H9 (cell line): Measurements from ENCODE around the gene TIAM1. TPM values are rescaled to one million over a fixed set of nuclear protein-coding genes. Genes with fewer than 3 reads are reported as not detected.

Experiments used
- DNase-seq: peaks from one replicate; pipeline ENCODE4 v3.0.0-alpha.2; 2017
- H2AFZ ChIP-seq: one replicate; pipeline ENCODE4 v1.6.1; 2013; ENCODE audit warnings: mild to moderate bottlenecking, low read length, control low read depth, moderate library complexity
- H2AK5ac ChIP-seq: 2 replicates; pipeline ENCODE4 v1.6.1; 2013; ENCODE audit warnings: low read length, control low read depth, mixed read lengths; ENCODE audit not compliant: insufficient read length
- H2BK120ac ChIP-seq: one replicate; pipeline ENCODE4 v1.6.1; 2013; ENCODE audit warnings: low read depth, mild to moderate bottlenecking, low read length, control low read depth, inconsistent platforms; ENCODE audit not compliant: poor library complexity, severe bottlenecking
- H2BK12ac ChIP-seq: 2 replicates; pipeline ENCODE4 v1.6.1; 2013; ENCODE audit warnings: low read length, control low read depth, mixed read lengths, low read depth; ENCODE audit not compliant: insufficient read length
- H2BK15ac ChIP-seq: 2 replicates; pipeline ENCODE4 v1.6.1; 2013; ENCODE audit warnings: low read depth, low read length, control low read depth
- H2BK20ac ChIP-seq: one replicate; pipeline ENCODE4 v1.6.1; 2013; ENCODE audit warnings: low read depth, mild to moderate bottlenecking, low read length, control low read depth, inconsistent platforms; ENCODE audit not compliant: poor library complexity, severe bottlenecking
- H2BK5ac ChIP-seq: 2 replicates; pipeline ENCODE4 v1.6.1; 2013; ENCODE audit warnings: low read length, control low read depth, mixed read lengths; ENCODE audit not compliant: insufficient read length
- H3K14ac ChIP-seq: 2 replicates; pipeline ENCODE4 v1.6.1; 2013; ENCODE audit warnings: low read length, control low read depth; ENCODE audit not compliant: insufficient read depth
- H3K18ac ChIP-seq: 2 replicates; pipeline ENCODE4 v1.6.1; 2013; ENCODE audit warnings: low read depth, mild to moderate bottlenecking, mixed read lengths, low read length, control low read depth; ENCODE audit not compliant: insufficient read length
- H3K23ac ChIP-seq: 2 replicates; pipeline ENCODE4 v1.6.1; 2013; ENCODE audit warnings: low read length, control low read depth, mixed read lengths, low read depth; ENCODE audit not compliant: insufficient read length
- H3K23me2 ChIP-seq: 2 replicates; pipeline ENCODE4 v1.6.1; 2013; ENCODE audit warnings: low read depth, mild to moderate bottlenecking, mixed read lengths, low read length, control low read depth; ENCODE audit not compliant: insufficient read length, poor library complexity, severe bottlenecking
- H3K27ac ChIP-seq: 2 replicates; pipeline ENCODE4 v1.5.1; 2013; ENCODE audit warnings: low read length, control low read depth, mixed read lengths, low read depth; ENCODE audit not compliant: insufficient read length
- H3K27me3 ChIP-seq: 2 replicates; pipeline ENCODE4 v1.6.1; 2013; ENCODE audit warnings: low read length, control low read depth, inconsistent platforms; ENCODE audit not compliant: insufficient read depth
- H3K4ac ChIP-seq: 2 replicates; pipeline ENCODE4 v1.6.1; 2013; ENCODE audit warnings: low read depth, mild to moderate bottlenecking, control low read depth, inconsistent platforms, low read length, moderate library complexity
- H3K4me1 ChIP-seq: 2 replicates; pipeline ENCODE4 v1.6.1; 2013; ENCODE audit warnings: low read length, control low read depth, inconsistent platforms; ENCODE audit not compliant: insufficient read depth
- H3K4me2 ChIP-seq: 2 replicates; pipeline ENCODE4 v1.6.1; 2013; ENCODE audit warnings: low read length, control low read depth, mixed read lengths; ENCODE audit not compliant: insufficient read length, insufficient read depth
- H3K56ac ChIP-seq: 2 replicates; pipeline ENCODE4 v1.6.1; 2013; ENCODE audit warnings: low read depth, mild to moderate bottlenecking, mixed read lengths, low read length, control low read depth; ENCODE audit not compliant: insufficient read length
- H3K79me1 ChIP-seq: 2 replicates; pipeline ENCODE4 v1.6.1; 2013; ENCODE audit warnings: low read depth, mild to moderate bottlenecking, moderate library complexity, low read length, control low read depth, inconsistent platforms; ENCODE audit not compliant: insufficient read depth, poor library complexity, severe bottlenecking
- H3K79me2 ChIP-seq: 2 replicates; pipeline ENCODE4 v1.6.1; 2013; ENCODE audit warnings: low read length, control low read depth, inconsistent platforms; ENCODE audit not compliant: insufficient read depth
- H3K9ac ChIP-seq: 2 replicates; pipeline ENCODE4 v1.6.1; 2013; ENCODE audit warnings: low read length, control low read depth, mixed read lengths; ENCODE audit not compliant: insufficient read length; ENCODE audit errors: extremely low read depth
- H3K9me3 ChIP-seq: one replicate; pipeline ENCODE4 v1.6.1; 2013; ENCODE audit warnings: low read depth, low read length, inconsistent platforms; ENCODE audit not compliant: control insufficient read depth
- H3T11ph ChIP-seq: one replicate; pipeline ENCODE4 v1.6.1; 2013; ENCODE audit warnings: mild to moderate bottlenecking, low read length, control low read depth, inconsistent platforms
- H4K20me1 ChIP-seq: one replicate; pipeline ENCODE4 v1.6.1; 2013; ENCODE audit not compliant: control insufficient read depth, insufficient read length, insufficient read depth
- H4K5ac ChIP-seq: 2 replicates; pipeline ENCODE4 v1.6.1; 2013; ENCODE audit warnings: low read depth, mild to moderate bottlenecking, mixed read lengths, low read length, control low read depth; ENCODE audit not compliant: insufficient read length
- H4K8ac ChIP-seq: replicated peaks from 2 replicates; pipeline ENCODE4 v1.6.1; 2013; ENCODE audit warnings: low read length, control low read depth, mixed read lengths, low read depth; ENCODE audit not compliant: insufficient read length
- H4K91ac ChIP-seq: 2 replicates; pipeline ENCODE4 v1.6.1; 2013; ENCODE audit warnings: low read depth, mild to moderate bottlenecking, moderate library complexity, mixed read lengths, low read length, control low read depth; ENCODE audit not compliant: insufficient read length
- H3K27ac Mint-ChIP-seq, 3 experiments: 2 replicates in 2 of 3; 3 replicates in 1 of 3; pipeline ENCODE4 v1.8.0; 2020 to 2021; ENCODE audit warnings: mixed read lengths in 3 of 3, mild to moderate bottlenecking in 1 of 3, moderate library complexity in 1 of 3
- H3K27me3 Mint-ChIP-seq: 2 replicates; pipeline ENCODE4 v1.8.0; 2021; ENCODE audit warnings: low read depth, mild to moderate bottlenecking, moderate library complexity, mixed read lengths
- H3K36me3 Mint-ChIP-seq, 3 experiments: 2 replicates in 2 of 3; 3 replicates in 1 of 3; pipeline ENCODE4 v1.8.0; 2020 to 2021; ENCODE audit warnings: low read depth in 3 of 3, mixed read lengths in 3 of 3; ENCODE audit not compliant: insufficient read depth in 1 of 3
- H3K4me1 Mint-ChIP-seq, 2 experiments: 2 replicates each; pipeline ENCODE4 v1.8.0; 2020; ENCODE audit warnings: mixed read lengths in 2 of 2
- H3K4me3 Mint-ChIP-seq, 2 experiments: 2 replicates in 1 of 2; 3 replicates in 1 of 2; pipeline ENCODE4 v1.8.0; 2020 to 2021; ENCODE audit warnings: mild to moderate bottlenecking in 2 of 2, mixed read lengths in 2 of 2, moderate library complexity in 1 of 2
- H3K9me3 Mint-ChIP-seq, 2 experiments: 2 replicates in 1 of 2; 3 replicates in 1 of 2; pipeline ENCODE4 v1.8.0; 2020; ENCODE audit warnings: mild to moderate bottlenecking in 2 of 2, mixed read lengths in 2 of 2, moderate library complexity in 1 of 2
- WGBS: extraction: QIAGEN DNeasy Blood & Tissue Kit; methylation state at CpG from one replicate; pipeline ENCODE4 v1.1.7; 2013; ENCODE audit warnings: missing lambda C conversion rate, low lambda C conversion rate, mixed read lengths; ENCODE audit not compliant: insufficient read length; ENCODE audit errors: extremely low coverage; 5-methylcytosine and 5-hydroxymethylcytosine counted together
- total RNA-seq: library from RNA; stranded (reverse); gene quantifications from 2 replicates; pipeline ENCODE4 v1.2.1, GENCODE V29; 2021
- TF ChIP-seq, protein P1 (sequence below): fragments of 200-600 bp; sonication (generic); conservative IDR thresholded peaks from 3 replicates; pipeline ENCODE4 v1.8.0; 2021; ENCODE audit warnings: antibody characterized with exemption, mild to moderate bottlenecking

The TIAM1 gene
- total RNA-seq, 1 experiment from 2014 or later = 23.1 TPM

- Histone ChIP-seq H3K79me1 (no peaks in the 10 kb centered on the region), H3K4me1 (peaks cover 3% of the 10 kb centered on the region), H3K79me2 (no peaks in the 10 kb centered on the region), H4K91ac (no peak overlapping the region), H3K23ac (no peak overlapping the region), H3T11ph (no peak overlapping the region), H2BK120ac (no peak overlapping the region), H4K8ac (no peak overlapping the region), H2BK15ac (no peak overlapping the region), H2BK5ac (no peak overlapping the region), H2AK5ac (no peak overlapping the region), H4K5ac (no peak overlapping the region), H3K27me3 (no peaks in the 10 kb centered on the region), H3K4ac (no peak overlapping the region), H2AFZ (no peak overlapping the region), H3K27ac (no peak overlapping the region), H3K4me2 (no peak overlapping the region), H3K9me3 (no peaks in the 10 kb centered on the region), H2BK12ac (no peak overlapping the region), H3K9ac (no peak overlapping the region), H3K23me2 (no peaks in the 10 kb centered on the region), H2BK20ac (no peak overlapping the region), H3K56ac (no peak overlapping the region), H3K14ac (no peak overlapping the region), H4K20me1 (no peaks in the 10 kb centered on the region), H3K18ac (no peak overlapping the region)
- no peak for DNase-seq
- no peak overlapping the region for H3K27ac Mint-ChIP-seq
- H3K9me3 Mint-ChIP-seq = peaks cover 3 to 15% of the 10 kb centered on the region in 2 experiments; a peak in 4 of 5 replicates
- TF ChIP-seq, protein P1, sequence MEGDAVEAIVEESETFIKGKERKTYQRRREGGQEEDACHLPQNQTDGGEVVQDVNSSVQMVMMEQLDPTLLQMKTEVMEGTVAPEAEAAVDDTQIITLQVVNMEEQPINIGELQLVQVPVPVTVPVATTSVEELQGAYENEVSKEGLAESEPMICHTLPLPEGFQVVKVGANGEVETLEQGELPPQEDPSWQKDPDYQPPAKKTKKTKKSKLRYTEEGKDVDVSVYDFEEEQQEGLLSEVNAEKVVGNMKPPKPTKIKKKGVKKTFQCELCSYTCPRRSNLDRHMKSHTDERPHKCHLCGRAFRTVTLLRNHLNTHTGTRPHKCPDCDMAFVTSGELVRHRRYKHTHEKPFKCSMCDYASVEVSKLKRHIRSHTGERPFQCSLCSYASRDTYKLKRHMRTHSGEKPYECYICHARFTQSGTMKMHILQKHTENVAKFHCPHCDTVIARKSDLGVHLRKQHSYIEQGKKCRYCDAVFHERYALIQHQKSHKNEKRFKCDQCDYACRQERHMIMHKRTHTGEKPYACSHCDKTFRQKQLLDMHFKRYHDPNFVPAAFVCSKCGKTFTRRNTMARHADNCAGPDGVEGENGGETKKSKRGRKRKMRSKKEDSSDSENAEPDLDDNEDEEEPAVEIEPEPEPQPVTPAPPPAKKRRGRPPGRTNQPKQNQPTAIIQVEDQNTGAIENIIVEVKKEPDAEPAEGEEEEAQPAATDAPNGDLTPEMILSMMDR = no peak
- peaks cover 20 to 25% of the 10 kb centered on the region in 2 experiments for H3K4me1 Mint-ChIP-seq
- peaks cover 0 to 6% (median 3%) of the 10 kb centered on the region in 3 experiments; a peak in 4 of 7 replicates for H3K36me3 Mint-ChIP-seq
- no CpG with 5 or more reads among the region's 3 CpGs for WGBS
- H3K27me3 Mint-ChIP-seq = no peaks in the 10 kb centered on the region
- H3K4me3 Mint-ChIP-seq = no peak overlapping the region
These were observed 55.9 kb downstream of the TIAM1 start for GRCh38 chr21:31288191-31288590.
